K562 (cell line): Measurements from ENCODE around the gene SNRNP200. TPM values are rescaled to one million over a fixed set of nuclear protein-coding genes. Genes with fewer than 3 reads are reported as not detected.
A peak's percentile ranks its signal among the peaks of the same experiment; 100 is the strongest.

Experiments used
- BRD4 ChIP-seq: fragments of 200-600 bp; sonication (generic); IDR thresholded peaks from 2 replicates; pipeline ENCODE4 v1.6.1; 2017; ENCODE audit warnings: inconsistent platforms
- CHD2 ChIP-seq: IDR thresholded peaks from 2 replicates; pipeline ENCODE4 v1.6.1; 2011; ENCODE audit warnings: low read depth, low read length
- CSDE1 ChIP-seq, 2 experiments: fragments of 450-650 bp; IDR thresholded peaks; 2 replicates each; pipeline ENCODE4 v1.6.1; 2016; ENCODE audit warnings: mild to moderate bottlenecking in 1 of 2
- DLX4 ChIP-seq: fragments of 250-450 bp; sonication (Bioruptor Pico); IDR thresholded peaks from 2 replicates; pipeline ENCODE4 v1.6.1; 2021; ENCODE audit warnings: mild to moderate bottlenecking
- ELF1 ChIP-seq: fragments of 200-800 bp; sonication (Bioruptor generic); IDR thresholded peaks from 2 replicates; pipeline ENCODE4 v1.6.1; 2016; ENCODE audit warnings: missing genetic modification characterization, missing compliant biosample characterization
- ETV1 ChIP-seq: fragments of 450-650 bp; conservative IDR thresholded peaks from 2 replicates; pipeline ENCODE4 v1.6.1; 2016; ENCODE audit warnings: missing genetic modification characterization, control low read depth, low read depth, missing compliant biosample characterization
- FOS ChIP-seq: IDR thresholded peaks from 3 replicates; pipeline ENCODE4 v1.6.1; 2011; ENCODE audit not compliant: insufficient read length; ENCODE audit errors: extremely low read depth
- FOXM1 ChIP-seq, 2 experiments: fragments of 450-650 bp in 1 of 2; sonication (generic) in 1 of 2; formaldehyde crosslinking in 1 of 2; IDR thresholded peaks; 2 replicates each; pipeline versions ENCODE4 v1.6.1 to v1.9.0; 2017 to 2022; ENCODE audit warnings: low read depth in 2 of 2, mild to moderate bottlenecking in 2 of 2, missing genetic modification reagents in 1 of 2, moderate library complexity in 1 of 2
- FOXP4 ChIP-seq: sonication (generic); formaldehyde crosslinking; IDR thresholded peaks from 2 replicates; pipeline ENCODE4 v1.8.0; 2022; ENCODE audit warnings: mild to moderate bottlenecking, missing genetic modification reagents, borderline replicate concordance
- GABPB1 ChIP-seq: sonication (generic); formaldehyde crosslinking; IDR thresholded peaks from 2 replicates; pipeline ENCODE4 v1.8.0; 2022; ENCODE audit warnings: mild to moderate bottlenecking, missing genetic modification reagents
- GTF2E2 ChIP-seq: fragments of 200-800 bp; sonication (Bioruptor generic); IDR thresholded peaks from 2 replicates; pipeline ENCODE4 v1.6.1; 2016; ENCODE audit warnings: missing genetic modification characterization, missing compliant biosample characterization
- HMGN3 ChIP-seq: IDR thresholded peaks from 2 replicates; pipeline ENCODE4 v1.6.1; 2011; ENCODE audit warnings: borderline replicate concordance, low read depth, mild to moderate bottlenecking, mixed read lengths, low read length; ENCODE audit not compliant: insufficient read length; ENCODE audit errors: extremely low read depth
- MAFK ChIP-seq: IDR thresholded peaks from 2 replicates; pipeline ENCODE4 v1.6.1; 2011; ENCODE audit warnings: low read length, improper control_type of control experiment
- NR2C1 ChIP-seq, 2 experiments: fragments of 450-650 bp; IDR thresholded peaks; 2 replicates each; pipeline ENCODE4 v1.6.1; 2017; ENCODE audit warnings: mild to moderate bottlenecking in 2 of 2, antibody characterized with exemption in 1 of 2, inconsistent platforms in 1 of 2, missing compliant biosample characterization in 1 of 2, missing genetic modification characterization in 1 of 2
- PHB ChIP-seq: fragments of 250-450 bp; sonication (Bioruptor Pico); IDR thresholded peaks from 2 replicates; pipeline ENCODE4 v1.5.0; 2021
- RHOXF2B ChIP-seq: fragments of 250-450 bp; sonication (Bioruptor Pico); conservative IDR thresholded peaks from 2 replicates; pipeline ENCODE4 v1.5.1; 2021
- SLC30A9 ChIP-seq: fragments of 250-450 bp; sonication (Bioruptor Pico); IDR thresholded peaks from 2 replicates; pipeline ENCODE4 v1.8.0; 2022; ENCODE audit warnings: mild to moderate bottlenecking, moderate library complexity
- SP1 ChIP-seq: sonication (generic); formaldehyde crosslinking; IDR thresholded peaks from 2 replicates; pipeline ENCODE4 v1.8.1; 2022; ENCODE audit warnings: mild to moderate bottlenecking, missing genetic modification reagents
- TAF1 ChIP-seq: IDR thresholded peaks from 2 replicates; pipeline ENCODE4 v1.6.1; 2011; ENCODE audit warnings: mild to moderate bottlenecking, low read length, moderate library complexity; ENCODE audit not compliant: insufficient read depth, control insufficient read depth, severe bottlenecking; ENCODE audit errors: extremely low read depth
- TRIM24 ChIP-seq, 2 experiments: fragments of 450-650 bp; IDR thresholded peaks; 2 replicates each; pipeline ENCODE4 v1.6.1; 2016
- ZFX ChIP-seq: sonication (generic); formaldehyde crosslinking; IDR thresholded peaks from 2 replicates; pipeline ENCODE4 v1.8.0; 2022; ENCODE audit warnings: mild to moderate bottlenecking, missing genetic modification reagents, moderate library complexity
- ZNF134 ChIP-seq: fragments of 250-450 bp; sonication (Bioruptor Pico); conservative IDR thresholded peaks from 2 replicates; pipeline ENCODE4 v1.4.0; 2020
- polyA plus RNA-seq, 8 experiments: library from polyadenylated mRNA; depleted of rRNA in 4 of 8; stranded (reverse) in 5 of 8; unstranded in 3 of 8; fragments of >200 nt; fragmentation: Nextera tagmentation in 2 of 8; fragmentation: Illumina TruSeq in 1 of 8; extraction: Ambion mirVana in 2 of 8; extraction: Trizol in 1 of 8; gene quantifications; 2 replicates each; pipeline versions ENCODE4 v1.2.1 to v1.2.3, GENCODE V29; 2011 to 2014; ENCODE audit warnings: inconsistent platforms in 1 of 8, missing spikeins in 1 of 8
- total RNA-seq, 7 experiments: library from RNA; depleted of rRNA in 6 of 7; stranded (reverse); fragments of >200 nt in 6 of 7; fragmentation: Illumina TruSeq in 2 of 7; extraction: Trizol in 2 of 7; gene quantifications; 2 replicates each; pipeline versions ENCODE4 v1.2.1 to v1.2.3, GENCODE V29; 2011 to 2021; ENCODE audit warnings: low replicate concordance in 1 of 7
- TF ChIP-seq, protein P1 (sequence below): fragments of 450-650 bp; formaldehyde crosslinking; conservative IDR thresholded peaks from 2 replicates; pipeline ENCODE4 v1.4.0; 2022; ENCODE audit warnings: mild to moderate bottlenecking, missing genetic modification characterization

Gene SNRNP200
- total and polyA plus RNA-seq, 9 of the 15 experiments (the other 6 are each of a cell fraction or from before 2014, with no cell fraction given) = 76.1 to 231 (median 155) TPM

GRCh38 chr2:96265840-96266679 lies 39.3 kb downstream of the SNRNP200 start, which contains the start of the genes CIAO1 and TMEM127 (continued):
- peak; percentile 59 for TF ChIP-seq TAF1
- TF ChIP-seq ZNF134 (CRISPR knock-in tag) = no peak
- TF ChIP-seq FOXP4 (CRISPR knock-in tag) = no peak
- peak; percentile 66 for TF ChIP-seq HMGN3
- peak; percentile 93 for TF ChIP-seq ZFX (CRISPR knock-in tag)
- TF ChIP-seq RHOXF2B = no peak
- peak; percentile 91 for TF ChIP-seq SP1 (CRISPR knock-in tag)
- TF ChIP-seq GABPB1 (CRISPR knock-in tag) = peak; percentile 96
- TF ChIP-seq ELF1 (tag) = peak; percentile 98
- TF ChIP-seq NR2C1 (IDR thresholded peaks at IDR 0.05) = peak; percentile 97
- peak; percentile 99 for TF ChIP-seq NR2C1 (tag; IDR thresholded peaks at IDR 0.05)
- TF ChIP-seq FOXM1 (IDR thresholded peaks at IDR 0.05; ENCODE audit: low read depth) = no peak
- TF ChIP-seq FOXM1 (CRISPR knock-in tag; IDR thresholded peaks at IDR 0.05; ENCODE audit: low read depth) = no peak
- TF ChIP-seq CHD2 = peak; percentile 98
- 0 out of 2 replicates have a peak, but pooled peaks have one; percentile 9 for TF ChIP-seq MAFK
- no peak for TF ChIP-seq DLX4
- no peak for TF ChIP-seq PHB (CRISPR knock-in tag)
- peak; percentile 73 for TF ChIP-seq ETV1 (tag)
- no peak for TF ChIP-seq CSDE1 (IDR thresholded peaks at IDR 0.05)
- TF ChIP-seq SLC30A9 (CRISPR knock-in tag) = no peak
- no peak for TF ChIP-seq BRD4
- TF ChIP-seq TRIM24 (IDR thresholded peaks at IDR 0.05) = peak in 1 of 2 experiments; percentile 40; a peak in 1 of 4 replicates
- TF ChIP-seq FOS = no peak
- TF ChIP-seq, protein P1, sequence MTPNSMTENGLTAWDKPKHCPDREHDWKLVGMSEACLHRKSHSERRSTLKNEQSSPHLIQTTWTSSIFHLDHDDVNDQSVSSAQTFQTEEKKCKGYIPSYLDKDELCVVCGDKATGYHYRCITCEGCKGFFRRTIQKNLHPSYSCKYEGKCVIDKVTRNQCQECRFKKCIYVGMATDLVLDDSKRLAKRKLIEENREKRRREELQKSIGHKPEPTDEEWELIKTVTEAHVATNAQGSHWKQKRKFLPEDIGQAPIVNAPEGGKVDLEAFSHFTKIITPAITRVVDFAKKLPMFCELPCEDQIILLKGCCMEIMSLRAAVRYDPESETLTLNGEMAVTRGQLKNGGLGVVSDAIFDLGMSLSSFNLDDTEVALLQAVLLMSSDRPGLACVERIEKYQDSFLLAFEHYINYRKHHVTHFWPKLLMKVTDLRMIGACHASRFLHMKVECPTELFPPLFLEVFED (CRISPR knock-in tag) = no peak
- no peak for TF ChIP-seq GTF2E2 (tag)
